22Rv1 (cell line): ENCODE measurements around the gene CABLES1.

Experiments used
- CTCF ChIP-seq: fragments of 450-650 bp; IDR thresholded peaks from 2 replicates; pipeline ENCODE4 v1.5.1; 2017; ENCODE audit warnings: mild to moderate bottlenecking
- ZFX ChIP-seq: fragments of 450-650 bp; IDR thresholded peaks from 2 replicates; pipeline ENCODE4 v1.6.1; 2017; ENCODE audit warnings: antibody characterized with exemption, borderline replicate concordance

DNA sequence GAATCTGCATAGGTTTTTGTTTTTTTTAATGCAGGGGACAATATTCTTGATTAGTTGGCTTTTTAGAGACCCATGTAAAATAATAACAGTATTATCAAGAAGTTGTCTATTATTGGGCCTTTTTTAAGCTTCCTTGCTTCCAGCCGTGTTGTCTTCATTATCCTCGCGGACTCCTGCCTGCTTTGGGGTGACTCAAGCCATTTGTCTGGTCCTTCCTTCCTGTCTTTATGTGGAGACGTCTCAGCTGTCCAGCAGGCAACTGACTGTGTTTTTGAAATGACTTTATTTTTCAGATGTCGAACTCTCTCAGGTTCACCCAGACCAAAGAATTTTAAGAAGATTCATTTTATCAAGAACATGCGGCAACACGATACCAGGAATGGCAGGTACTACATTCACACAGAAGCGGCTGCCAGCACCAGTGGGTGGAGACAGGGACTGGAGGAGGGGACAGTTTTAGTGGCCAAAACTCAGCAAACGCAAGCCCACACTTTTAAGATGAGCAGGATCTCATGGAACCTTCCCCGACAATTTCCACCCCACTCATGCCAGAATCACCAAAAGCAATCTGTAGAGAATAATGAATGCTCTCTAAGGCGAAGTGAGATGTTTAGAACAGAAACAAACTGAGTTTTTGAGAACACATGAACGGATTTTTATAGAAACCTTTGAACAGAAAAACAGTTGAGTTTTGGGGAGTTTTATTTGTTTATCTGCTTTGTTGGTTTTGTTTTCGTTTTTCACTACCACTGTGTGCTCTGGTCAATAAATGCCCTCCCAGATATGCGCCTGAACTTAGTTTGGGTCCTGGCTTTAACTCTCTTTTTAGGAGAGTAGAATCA is 59.1 kb downstream of the CABLES1 start:
- TF ChIP-seq CTCF (no peak), ZFX (no peak)
